K562 treated with DMSO at 1 percent for 4 hours (cell line): ENCODE data around the gene GUK1. TPM values are rescaled to one million over a fixed set of nuclear protein-coding genes. Genes with fewer than 3 reads are reported as not detected.

Experiments used
- total RNA-seq: library from RNA; unstranded; fragments of 300-600 nt; gene quantifications from 2 replicates; pipeline ENCODE4 v1.2.3, GENCODE V29; 2022; ENCODE audit not compliant: insufficient read depth

The GUK1 gene, protein sequence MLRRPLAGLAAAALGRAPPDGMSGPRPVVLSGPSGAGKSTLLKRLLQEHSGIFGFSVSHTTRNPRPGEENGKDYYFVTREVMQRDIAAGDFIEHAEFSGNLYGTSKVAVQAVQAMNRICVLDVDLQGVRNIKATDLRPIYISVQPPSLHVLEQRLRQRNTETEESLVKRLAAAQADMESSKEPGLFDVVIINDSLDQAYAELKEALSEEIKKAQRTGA
- total RNA-seq = 341 and 371 TPM in 2 replicates

DNA sequence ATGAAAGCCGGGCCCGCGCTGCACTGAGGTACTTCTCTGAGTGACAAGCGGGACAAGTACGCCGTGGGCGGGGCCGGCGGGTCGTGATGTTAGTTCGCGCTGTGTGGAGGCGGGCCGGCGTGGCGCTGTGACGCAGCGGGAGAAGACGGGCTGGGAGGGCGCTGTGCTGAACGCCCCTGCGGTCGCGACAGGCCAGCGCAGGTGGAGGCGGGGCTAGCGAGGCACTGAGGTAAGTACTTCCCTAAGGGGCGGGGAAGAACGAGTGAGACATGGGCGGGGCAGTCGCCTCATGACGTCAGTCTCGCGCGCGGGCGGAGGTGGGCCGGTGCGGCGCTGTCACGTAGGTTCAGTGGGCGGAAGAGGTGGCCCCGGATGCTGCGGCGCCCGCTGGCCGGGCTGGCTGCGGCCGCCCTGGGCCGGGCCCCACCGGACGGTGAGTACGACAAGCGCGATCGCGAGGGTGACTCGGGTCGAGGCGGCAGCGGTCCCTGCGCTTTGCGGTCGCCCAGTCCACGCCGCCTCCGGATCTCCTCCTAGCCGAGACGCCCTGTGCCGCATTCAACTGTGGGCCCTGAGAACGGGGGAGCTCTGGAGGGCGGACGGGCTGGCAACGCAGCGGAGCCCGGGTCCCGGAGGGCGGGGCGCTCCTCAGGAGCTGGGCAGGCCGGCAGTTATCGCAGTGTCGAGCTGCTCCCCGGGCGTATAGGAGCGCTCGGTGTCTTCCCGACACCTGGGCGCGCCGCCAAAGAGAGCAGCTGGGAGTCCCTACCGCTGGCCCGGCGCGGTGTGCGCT is at the start of gene GUK1:
TSS of gene GUK1 (plus strand) at position 349 of the 793 bp plus-strand sequence. CDS start at position 373, 24 bp downstream.

DNA sequence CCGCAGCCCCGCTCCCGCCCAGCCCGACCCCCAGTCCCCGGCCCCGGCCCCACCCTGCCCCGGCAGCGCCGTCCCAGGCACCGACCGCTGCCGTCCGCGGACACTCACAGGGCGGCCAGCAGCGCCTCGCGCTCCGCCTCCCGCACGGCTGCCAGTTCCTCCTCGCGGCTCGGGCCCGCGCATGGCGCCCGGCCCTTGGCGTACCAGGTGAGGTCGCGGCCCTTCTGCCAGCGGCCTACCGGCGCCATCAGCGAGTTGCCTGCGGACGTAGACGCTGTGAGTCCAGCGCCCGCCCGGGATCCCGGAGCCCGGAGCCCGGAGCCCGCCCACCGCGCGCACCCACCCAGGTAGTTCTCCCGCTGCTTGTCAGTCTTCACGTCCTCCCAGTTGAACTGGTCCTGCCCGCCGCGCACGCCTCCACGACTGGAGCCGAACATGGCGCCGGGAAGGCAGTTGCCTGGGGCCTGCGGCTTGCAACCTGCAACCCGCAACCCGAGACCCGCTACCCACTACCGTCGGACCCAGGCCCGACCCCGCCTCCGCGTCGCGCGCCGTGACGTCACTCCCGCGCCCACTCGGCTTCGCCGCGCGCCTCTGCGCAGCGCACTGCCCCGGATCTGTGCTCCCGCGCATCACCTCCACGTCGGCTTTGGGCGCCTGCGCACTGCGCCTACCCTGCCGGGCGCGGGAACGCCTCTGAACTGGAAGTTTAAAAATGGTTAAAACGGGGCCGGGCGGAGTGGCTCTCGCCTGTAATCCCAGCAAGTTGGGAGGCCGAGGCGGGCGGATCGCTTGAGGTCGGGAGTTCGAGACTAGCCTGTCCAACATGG is 37.1 kb upstream of the GUK1 start, which contains the start of gene C1orf35:
TSS of gene C1orf35 (minus strand) at position 535 of the 830 bp plus-strand sequence. CDS start at position 437, 98 bp downstream.

GRCh38 chr1:228109073-228109961 is 30.8 kb upstream of the GUK1 start, which contains the start of gene MRPL55:
MRPL55 (minus strand) TSS chr1:228109299; CDS start chr1:228108260, 1,039 bp downstream.

GRCh38 chr1:228149406-228150119 is 9.5 kb downstream of the GUK1 start, which contains the start of gene GJC2:
GJC2 (plus strand) TSS chr1:228149930; CDS start chr1:228157759, 7,829 bp downstream.

DNA sequence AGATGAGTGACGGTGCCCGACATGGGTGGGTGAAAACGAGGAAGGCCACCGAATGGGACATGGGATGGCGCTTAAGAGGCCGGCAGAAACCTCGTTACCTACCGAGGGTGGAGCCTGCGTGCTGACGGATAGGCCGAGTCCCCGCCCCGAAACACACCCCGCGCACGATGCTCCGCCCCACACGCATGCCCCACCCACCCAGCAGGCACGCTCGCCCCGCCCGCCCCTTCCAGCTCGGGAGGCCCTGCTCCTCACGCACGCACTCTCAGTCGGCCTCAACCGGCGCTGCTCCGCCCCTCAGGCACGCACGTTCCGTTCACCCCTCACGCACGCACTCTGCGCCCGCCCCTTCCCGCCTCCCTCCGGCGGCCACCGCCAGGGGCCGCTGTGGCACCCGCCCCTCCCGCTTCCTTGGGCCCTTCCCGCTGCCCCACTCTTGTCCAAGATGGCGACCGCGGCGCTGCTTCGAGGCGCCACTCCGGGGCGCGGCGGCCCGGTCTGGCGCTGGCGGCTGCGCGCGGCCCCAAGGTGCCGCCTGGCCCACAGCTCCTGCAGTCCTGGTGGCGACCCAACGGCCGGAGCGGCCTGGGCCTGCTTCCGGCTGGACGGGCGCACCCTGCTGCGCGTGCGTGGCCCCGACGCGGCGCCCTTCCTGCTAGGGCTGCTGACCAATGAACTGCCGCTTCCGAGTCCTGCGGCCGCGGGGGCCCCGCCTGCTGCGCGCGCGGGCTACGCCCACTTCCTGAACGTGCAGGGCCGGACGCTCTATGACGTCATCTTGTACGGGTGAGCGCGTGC is 25.5 kb downstream of the GUK1 start, which contains the start of gene IBA57:
TSS of gene IBA57 (plus strand) at position 433 of the 798 bp plus-strand sequence. CDS start at position 446, 13 bp downstream.

Other genes with a start within 250 kb of the GUK1 start
- gene WNT9A, start 192.3 kb upstream of the GUK1 start, total RNA-seq = 0.39 and 0.47 TPM in 2 replicates
- gene WNT3A, start 133.3 kb upstream of the GUK1 start, total RNA-seq = not detected in 2 replicates
- 575 and 588 TPM in 2 replicates for gene ARF1, start 57.6 kb upstream of the GUK1 start, total RNA-seq
- 27.0 and 31.6 TPM in 2 replicates for gene C1orf35, start 37.0 kb upstream of the GUK1 start, total RNA-seq
- 90.1 and 126 TPM in 2 replicates for gene MRPL55, start 31.0 kb upstream of the GUK1 start, total RNA-seq
- gene GJC2, start 9.7 kb downstream of the GUK1 start, total RNA-seq = 0.99 and 1.5 TPM in 2 replicates
- 4.9 and 5.7 TPM in 2 replicates for gene IBA57, start 25.5 kb downstream of the GUK1 start, total RNA-seq
- gene OBSCN, start 67.8 kb downstream of the GUK1 start, total RNA-seq = 10.4 and 17.4 TPM in 2 replicates